Effector memory CD8-positive, alpha-beta T cell (primary cell): ENCODE data around the gene ZNF554.
A peak's percentile ranks its signal among the peaks of the same experiment; 100 is the strongest.
"Not testable (repeated sequence)": the region's sequence is repeated elsewhere in the genome, so short reads cannot be mapped to it uniquely, and the experiment has no call there.

ENCODE experiments used
- ATAC-seq: fragments of 150-1000 bp; cut with Tn5 transposase; replicated peaks from 2 replicates; pipeline ENCODE4 v1.10.0; 2021; ENCODE audit warnings: mild to moderate bottlenecking, moderate library complexity
- DNase-seq, 3 experiments: peaks; one replicate each; pipeline ENCODE4 v3.0.0; 2021
- H3K27ac Mint-ChIP-seq, 2 donors: one replicate each; pipeline ENCODE4 v1.8.0; 2022; ENCODE audit warnings: mild to moderate bottlenecking in 2 of 2, mixed read lengths in 2 of 2, moderate library complexity in 2 of 2
- H3K27me3 Mint-ChIP-seq, 2 donors: one replicate each; pipeline ENCODE4 v1.8.0; 2022; ENCODE audit warnings: mixed read lengths in 2 of 2
- H3K36me3 Mint-ChIP-seq: one replicate; pipeline ENCODE4 v1.8.0; 2022; ENCODE audit warnings: mild to moderate bottlenecking, moderate library complexity, mixed read lengths; ENCODE audit not compliant: insufficient read depth
- H3K4me1 Mint-ChIP-seq, 2 donors: one replicate each; pipeline ENCODE4 v1.8.0; 2022; ENCODE audit warnings: low read depth in 2 of 2, mixed read lengths in 2 of 2
- H3K4me3 Mint-ChIP-seq, 2 donors: one replicate each; pipeline ENCODE4 v1.8.0; 2022; ENCODE audit warnings: mild to moderate bottlenecking in 2 of 2, mixed read lengths in 2 of 2, moderate library complexity in 2 of 2
- H3K9me3 Mint-ChIP-seq, 2 donors: one replicate each; pipeline ENCODE4 v1.8.0; 2022; ENCODE audit warnings: mixed read lengths in 2 of 2

The ZNF554 gene

GRCh38 chr19:2782936-2783780 lies 36.5 kb upstream of the ZNF554 start, which contains the start of gene SGTA:
SGTA (minus strand) TSS chr19:2783273; CDS start chr19:2769068, 14,205 bp downstream.
- Mint-ChIP-seq H3K4me1 (peaks cover 33 to 35% of the 10 kb centered on the region in 2 donors), H3K9me3 (no peaks in the 10 kb centered on the region)

GRCh38 chr19:2783781-2784145 lies 35.9 kb upstream of the ZNF554 start:
- Mint-ChIP-seq H3K4me1 (peaks cover 33 to 35% of the 10 kb centered on the region in 2 donors), H3K9me3 (no peaks in the 10 kb centered on the region), H3K27me3 (no peaks in the 10 kb centered on the region), H3K36me3 (peaks cover 11% of the 10 kb centered on the region), H3K4me3 (peak overlapping the region; percentile 82 to 86), H3K27ac (peak overlapping the region; percentile 85 to 88)
- ATAC-seq, result no peak
- DNase-seq, result no peak

More at GRCh38 chr19:2782936-2783780, 36.5 kb upstream of the ZNF554 start, which contains the start of gene SGTA:
- peak; percentile 71 for ATAC-seq
- Mint-ChIP-seq H3K4me3 (peak within 1 kb of the TSS; percentile 82 to 86), H3K36me3 (peaks cover 11% of the 10 kb centered on the region), H3K27me3 (no peaks in the 10 kb centered on the region), H3K27ac (peak within 1 kb of the TSS; percentile 85 to 88)
- peak; percentile 94 to 97 (median 95) for DNase-seq

GRCh38 chr19:2785244-2785997 lies 34.2 kb upstream of the ZNF554 start, which contains the start of gene THOP1:
THOP1 (plus strand) TSS chr19:2785503; CDS start chr19:2785663, 160 bp downstream.
- Mint-ChIP-seq H3K4me1 (peaks cover 34% of the 10 kb centered on the region in 2 donors), H3K4me3 (peak within 1 kb of the TSS; percentile 81), H3K27me3 (no peaks in the 10 kb centered on the region), H3K27ac (peak within 1 kb of the TSS; percentile 46 to 62), H3K36me3 (peaks cover 11% of the 10 kb centered on the region), H3K9me3 (no peaks in the 10 kb centered on the region)
- ATAC-seq, result peak; percentile 85
- peak; percentile 95 to 97 (median 96) for DNase-seq

GRCh38 chr19:2787115-2787514 lies 32.6 kb upstream of the ZNF554 start:
- peaks cover 27 to 29% of the 10 kb centered on the region in 2 donors for H3K4me1 Mint-ChIP-seq
- ATAC-seq (no peak), DNase-seq (no peak)
- H3K9me3 Mint-ChIP-seq, result no peaks in the 10 kb centered on the region
- H3K27me3 Mint-ChIP-seq, result no peaks in the 10 kb centered on the region
- H3K4me3 Mint-ChIP-seq, result peak overlapping the region; percentile 81
- no peak overlapping the region for H3K27ac Mint-ChIP-seq
- H3K36me3 Mint-ChIP-seq, result peaks cover 13% of the 10 kb centered on the region

GRCh38 chr19:2788237-2788636 lies 31.4 kb upstream of the ZNF554 start:
- no peak overlapping the region for H3K4me3 Mint-ChIP-seq
- H3K27me3 Mint-ChIP-seq, result no peaks in the 10 kb centered on the region
- no peak overlapping the region for H3K27ac Mint-ChIP-seq

GRCh38 chr19:2790194-2790556 lies 29.5 kb upstream of the ZNF554 start:
- H3K4me1 Mint-ChIP-seq, result peaks cover 16 to 18% of the 10 kb centered on the region in 2 donors
- no peak overlapping the region for H3K4me3 Mint-ChIP-seq
- peaks cover 9% of the 10 kb centered on the region for H3K36me3 Mint-ChIP-seq
- no peak overlapping the region for H3K27ac Mint-ChIP-seq
- H3K9me3 Mint-ChIP-seq, result no peaks in the 10 kb centered on the region
- no peaks in the 10 kb centered on the region for H3K27me3 Mint-ChIP-seq
- no peak for DNase-seq
- ATAC-seq, result no peak

More at GRCh38 chr19:2788237-2788636, 31.4 kb upstream of the ZNF554 start:
- DNase-seq (no peak), ATAC-seq (no peak)
- Mint-ChIP-seq H3K9me3 (no peaks in the 10 kb centered on the region), H3K4me1 (peaks cover 20 to 25% of the 10 kb centered on the region in 2 donors), H3K36me3 (peaks cover 14% of the 10 kb centered on the region)

GRCh38 chr19:2790557-2791271 lies 29.0 kb upstream of the ZNF554 start:
- Mint-ChIP-seq H3K9me3 (no peaks in the 10 kb centered on the region), H3K4me3 (no peak overlapping the region), H3K27ac (no peak overlapping the region), H3K4me1 (peaks cover 15 to 17% of the 10 kb centered on the region in 2 donors), H3K36me3 (peaks cover 9% of the 10 kb centered on the region), H3K27me3 (no peaks in the 10 kb centered on the region)
- no peak for ATAC-seq
- no peak for DNase-seq

- DNase-seq, result no peak
- H3K27me3 Mint-ChIP-seq, result no peaks in the 10 kb centered on the region
- ATAC-seq, result no peak
- H3K36me3 Mint-ChIP-seq, result peaks cover 9% of the 10 kb centered on the region
- no peak overlapping the region for H3K27ac Mint-ChIP-seq
- peaks cover 11 to 12% of the 10 kb centered on the region in 2 donors for H3K4me1 Mint-ChIP-seq
- H3K9me3 Mint-ChIP-seq, result no peaks in the 10 kb centered on the region
- no peak overlapping the region for H3K4me3 Mint-ChIP-seq
Measured at GRCh38 chr19:2791440-2791839, 28.2 kb upstream of the ZNF554 start.

GRCh38 chr19:2791876-2792275 lies 27.8 kb upstream of the ZNF554 start:
- Mint-ChIP-seq H3K9me3 (no peaks in the 10 kb centered on the region), H3K27ac (no peak overlapping the region), H3K4me3 (no peak overlapping the region), H3K27me3 (no peaks in the 10 kb centered on the region), H3K36me3 (peaks cover 9% of the 10 kb centered on the region), H3K4me1 (peaks cover 10 to 12% of the 10 kb centered on the region in 2 donors)
- ATAC-seq (no peak), DNase-seq (no peak)

GRCh38 chr19:2792666-2793065 lies 27.0 kb upstream of the ZNF554 start:
- H3K9me3 Mint-ChIP-seq, H3K4me3 Mint-ChIP-seq, DNase-seq, ATAC-seq, H3K4me1 Mint-ChIP-seq, H3K27me3 Mint-ChIP-seq, H3K27ac Mint-ChIP-seq, H3K36me3 Mint-ChIP-seq: not testable (repeated sequence)

GRCh38 chr19:2793126-2793525 lies 26.5 kb upstream of the ZNF554 start:
- DNase-seq, result no peak
- Mint-ChIP-seq H3K4me1 (peaks cover 4 to 8% of the 10 kb centered on the region in 2 donors), H3K9me3 (no peaks in the 10 kb centered on the region), H3K36me3 (peaks cover 9% of the 10 kb centered on the region), H3K27ac (no peak overlapping the region), H3K27me3 (no peaks in the 10 kb centered on the region), H3K4me3 (no peak overlapping the region)
- ATAC-seq, result no peak

- Mint-ChIP-seq H3K4me1 (peaks cover 4 to 8% of the 10 kb centered on the region in 2 donors), H3K9me3 (no peaks in the 10 kb centered on the region), H3K27me3 (no peaks in the 10 kb centered on the region), H3K4me3 (no peak overlapping the region), H3K36me3 (peaks cover 9% of the 10 kb centered on the region), H3K27ac (no peak overlapping the region)
- no peak for ATAC-seq
- DNase-seq, result no peak
Measured at GRCh38 chr19:2793577-2793976, 26.1 kb upstream of the ZNF554 start.
